Activated CD4-positive, CD25-positive, alpha-beta regulatory T cell (primary cell): ENCODE data around the gene SWAP70.
"Not testable (repeated sequence)": the region's sequence is repeated elsewhere in the genome, so short reads cannot be mapped to it uniquely, and the experiment has no call there.

Experiments used
- DNase-seq, 4 experiments: peaks; one replicate each; lab custom pipeline; 2025; lab: John Stamatoyannopoulos, UW

The SWAP70 gene

GRCh38 chr11:9722023-9722422, 58.1 kb downstream of the SWAP70 start:
- no peak for DNase-seq

- no peak for DNase-seq
Measured at GRCh38 chr11:9722893-9723292, 59.0 kb downstream of the SWAP70 start.

DNA sequence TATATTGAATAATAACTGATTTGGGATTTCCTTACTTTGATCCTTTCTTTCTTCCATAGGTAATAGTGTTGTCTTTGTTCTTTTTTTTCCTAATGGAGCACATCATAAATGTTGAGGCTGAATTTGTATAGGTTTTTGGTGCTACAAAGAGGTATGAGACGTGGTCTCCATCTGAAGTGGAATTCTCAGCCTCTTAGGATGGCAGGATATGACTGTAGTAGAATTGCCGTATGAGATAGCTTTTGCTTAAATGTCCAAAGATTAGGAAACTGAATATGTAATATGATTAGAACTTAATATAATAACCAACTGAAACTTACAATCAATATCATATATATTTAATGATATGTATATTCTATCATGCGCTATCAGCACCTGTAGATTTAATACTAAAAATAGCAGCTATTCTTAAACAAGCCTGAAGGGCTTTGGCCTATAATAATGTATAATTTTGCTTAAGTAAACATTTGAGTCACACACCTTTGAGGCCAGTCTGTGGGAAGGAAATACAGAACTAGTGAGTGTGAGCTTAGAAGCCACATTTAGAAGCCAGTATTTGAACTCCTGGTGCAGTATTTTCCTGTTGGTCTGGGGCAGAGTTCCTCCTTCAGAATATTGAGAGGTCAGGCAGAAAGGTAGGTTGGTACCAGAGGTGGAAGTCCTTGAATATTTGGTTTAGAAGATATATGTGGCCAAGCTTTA, 62.6 kb downstream of the SWAP70 start:
- no peak for DNase-seq

- DNase-seq, result no peak
Measured at GRCh38 chr11:9728058-9728457, 64.2 kb downstream of the SWAP70 start.

GRCh38 chr11:9731256-9731655, 67.4 kb downstream of the SWAP70 start:
- no peak for DNase-seq

DNA sequence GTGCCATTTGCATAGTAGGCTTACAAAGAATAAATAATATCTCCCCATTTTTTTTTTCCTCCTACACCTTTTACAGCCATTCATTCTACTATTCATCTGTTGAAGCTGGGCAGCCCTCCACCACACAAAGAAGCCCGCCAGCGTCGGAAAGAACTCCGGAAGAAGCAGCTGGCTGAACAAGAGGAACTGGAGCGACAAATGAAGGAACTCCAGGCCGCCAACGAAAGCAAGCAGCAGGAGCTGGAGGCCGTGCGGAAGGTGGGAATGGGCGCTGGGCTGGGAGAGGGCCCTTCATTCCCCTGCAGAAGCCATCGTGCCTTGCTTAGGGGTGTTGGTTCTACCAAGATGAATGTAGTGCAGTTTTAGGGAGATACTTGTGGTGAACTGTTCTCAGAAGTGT, 68.6 kb downstream of the SWAP70 start:
- no peak for DNase-seq

GRCh38 chr11:9733212-9733611, 69.3 kb downstream of the SWAP70 start:
- no peak for DNase-seq

DNA sequence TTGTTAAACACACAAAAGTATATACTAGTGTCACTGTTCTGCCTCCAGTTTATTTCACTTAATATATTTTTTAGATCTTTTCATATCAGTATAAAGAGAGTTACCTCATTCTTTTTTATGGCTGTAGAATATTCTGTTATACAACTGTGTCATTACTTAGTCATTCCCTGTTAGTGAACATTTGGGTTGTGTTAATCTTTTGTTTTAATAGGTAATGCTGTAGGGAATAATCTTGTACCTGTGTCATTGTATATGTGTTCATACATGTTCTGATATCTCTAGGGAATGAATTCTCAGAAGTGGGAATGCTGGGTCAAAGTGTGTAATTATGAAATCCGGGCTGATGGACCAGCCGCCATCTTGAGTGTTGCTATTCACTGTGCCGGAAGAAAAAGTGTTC, 71.4 kb downstream of the SWAP70 start:
- no peak for DNase-seq

- DNase-seq, result no peak
Measured at GRCh38 chr11:9735919-9736318, 72.0 kb downstream of the SWAP70 start.

GRCh38 chr11:9736365-9736764, 72.5 kb downstream of the SWAP70 start:
- no peak for DNase-seq

DNA sequence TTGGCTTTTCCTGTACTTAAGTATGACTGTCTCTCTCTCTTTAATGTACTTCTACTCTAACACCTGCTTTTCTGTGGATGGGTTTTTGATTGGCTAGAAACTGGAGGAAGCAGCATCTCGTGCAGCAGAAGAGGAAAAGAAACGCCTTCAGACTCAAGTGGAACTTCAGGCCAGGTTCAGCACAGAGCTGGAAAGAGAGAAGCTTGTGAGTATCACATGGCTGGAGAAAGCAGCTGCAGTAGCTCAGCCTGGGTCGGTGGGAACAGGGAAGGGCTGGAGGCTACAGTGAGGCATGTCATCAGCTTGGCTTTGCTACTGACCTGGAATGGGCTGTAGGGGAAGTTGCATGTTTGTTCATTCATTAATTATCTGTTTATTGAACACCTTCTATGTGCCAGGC, 74.2 kb downstream of the SWAP70 start:
- DNase-seq, result no peak

- no peak for DNase-seq
Measured at GRCh38 chr11:9738707-9739106, 74.8 kb downstream of the SWAP70 start.

GRCh38 chr11:9739123-9739900, 75.4 kb downstream of the SWAP70 start:
- no peak for DNase-seq

GRCh38 chr11:9740202-9740883, 76.5 kb downstream of the SWAP70 start:
- DNase-seq, result no peak

DNA sequence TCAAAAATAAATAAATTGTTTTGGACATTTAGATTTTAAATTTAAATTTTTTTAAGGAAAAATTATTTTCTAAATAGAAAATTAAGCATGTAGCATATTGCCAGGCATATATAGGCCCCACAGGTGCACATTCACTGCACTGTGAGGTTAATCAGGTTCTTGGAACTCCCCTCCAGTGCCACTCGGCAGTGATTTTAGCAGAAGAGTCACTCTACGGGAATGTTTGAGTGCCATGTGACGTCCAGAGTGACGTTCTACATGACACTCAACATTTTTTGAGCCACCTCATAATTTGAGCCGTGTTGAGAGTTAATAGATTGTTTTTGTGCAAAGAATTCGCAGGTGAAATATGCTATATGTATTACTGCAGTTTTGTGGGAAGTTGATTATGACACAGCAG, 77.4 kb downstream of the SWAP70 start:
- DNase-seq, result no peak

- not testable (repeated sequence) for DNase-seq
Measured at GRCh38 chr11:9743512-9743911, 79.6 kb downstream of the SWAP70 start.

DNA sequence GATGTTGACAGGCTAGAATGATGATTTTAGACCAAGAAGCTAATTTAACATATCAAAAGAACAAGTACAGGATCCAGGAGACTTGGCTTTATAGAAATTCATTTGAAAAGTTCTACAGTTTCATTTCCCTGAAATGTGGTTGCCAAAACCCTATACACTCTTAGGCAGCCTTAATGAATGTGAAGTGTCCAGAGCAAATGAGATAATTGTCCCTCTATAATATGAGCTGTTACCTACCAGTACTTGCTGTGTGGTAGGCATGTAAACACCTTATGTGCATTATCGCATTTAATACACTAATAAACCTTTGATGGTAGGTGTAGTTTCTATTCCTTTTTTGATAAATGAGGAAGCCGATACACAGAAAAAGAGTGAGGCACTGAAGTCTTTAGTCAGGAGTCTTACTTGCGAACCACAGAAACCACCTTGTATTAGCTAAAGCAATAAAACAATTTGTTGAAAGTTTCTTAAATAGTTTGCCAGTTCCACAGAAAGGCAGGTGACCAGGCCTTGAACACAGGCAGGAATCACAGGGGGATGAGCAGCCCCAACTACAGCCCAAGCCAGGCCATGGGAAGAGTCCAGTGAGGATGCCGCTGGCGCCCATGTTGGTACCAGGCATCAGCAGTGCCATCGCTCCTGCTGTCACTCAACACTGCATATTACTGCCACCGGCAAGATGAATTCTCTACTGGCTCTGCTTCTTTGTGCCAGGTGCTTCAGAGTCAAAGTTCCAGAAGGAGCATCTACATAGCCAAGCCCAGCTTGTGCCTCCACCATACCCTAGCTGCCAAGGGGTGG, 81.7 kb downstream of the SWAP70 start:
- no peak for DNase-seq

GRCh38 chr11:9747229-9747628, 83.4 kb downstream of the SWAP70 start:
- no peak for DNase-seq

DNA sequence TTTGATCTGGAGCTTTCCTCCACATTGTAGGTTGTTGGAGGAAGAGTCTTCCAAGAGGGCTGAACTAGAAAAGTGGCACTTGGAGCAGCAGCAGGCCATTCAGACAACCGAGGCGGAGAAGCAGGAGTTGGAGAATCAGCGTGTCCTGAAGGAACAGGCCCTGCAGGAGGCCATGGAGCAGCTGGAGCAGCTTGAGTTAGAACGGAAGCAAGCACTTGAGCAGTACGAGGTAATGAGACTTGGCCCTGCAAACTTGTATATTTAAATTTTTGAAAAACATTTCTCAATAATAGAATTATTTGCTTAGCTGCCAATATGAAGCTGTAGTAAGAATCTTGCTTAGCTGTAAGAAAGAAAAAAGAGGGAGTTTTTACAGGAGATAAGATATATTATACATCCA, 84.0 kb downstream of the SWAP70 start:
- DNase-seq, result no peak

DNA sequence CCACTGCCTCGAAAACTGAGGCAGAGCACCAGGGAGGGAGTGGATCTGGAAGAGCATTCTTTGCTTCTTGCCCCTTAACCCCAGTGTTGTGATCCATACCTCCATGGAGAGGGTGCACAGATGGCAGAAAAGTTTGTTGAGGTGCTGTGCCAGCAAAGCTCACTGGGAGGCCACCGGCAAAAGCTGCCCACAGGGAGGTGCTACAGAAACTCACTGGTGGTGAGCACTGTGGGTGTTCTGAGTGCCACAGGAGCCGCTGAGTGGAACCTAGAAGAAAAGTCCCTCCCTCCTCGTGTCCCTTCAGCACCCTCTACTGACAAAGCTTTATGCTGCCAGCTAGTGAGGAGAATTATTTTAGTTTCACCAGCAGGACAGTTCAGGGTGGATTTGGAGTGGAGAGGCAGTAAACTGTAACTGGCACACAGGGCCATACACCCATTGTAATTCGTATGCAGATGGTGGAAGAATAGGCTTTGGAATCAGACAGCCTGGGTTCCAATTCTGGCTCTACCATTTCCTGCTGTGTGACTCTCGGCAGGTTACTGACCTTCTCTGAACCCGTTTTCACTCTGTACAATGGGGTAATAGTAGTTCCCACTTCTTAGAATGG, 84.6 kb downstream of the SWAP70 start:
- DNase-seq, result peak in 1 of 4 experiments; percentile 7

GRCh38 chr11:9750551-9750950, 86.7 kb downstream of the SWAP70 start:
- no peak for DNase-seq

DNA sequence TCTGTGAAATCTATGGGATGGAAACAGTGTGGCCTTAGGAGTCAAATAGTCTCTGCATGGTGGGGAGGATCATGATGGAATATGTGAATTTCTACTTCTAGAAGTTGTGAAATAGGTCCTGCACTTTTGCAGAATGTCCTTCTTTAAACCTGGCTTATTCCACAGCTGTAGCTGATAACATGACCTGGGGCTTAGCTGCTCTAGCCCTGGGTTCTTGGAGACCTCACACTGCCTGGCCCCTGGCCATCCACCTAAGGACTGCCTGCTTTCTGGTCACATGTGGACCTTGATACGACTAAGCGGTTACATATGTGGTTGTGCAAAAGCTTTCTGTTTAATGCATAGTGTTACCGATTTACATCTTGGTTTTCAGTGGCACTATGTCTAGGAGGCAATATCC, 88.2 kb downstream of the SWAP70 start:
- no peak for DNase-seq
